PC-9 (cell line): ENCODE data around the gene TACSTD2. TPM values are rescaled to one million over a fixed set of nuclear protein-coding genes. Genes with fewer than 3 reads are reported as not detected.

Experiments used
- BruUV-seq: library from RNA; stranded (reverse); fragments of 400-500 nt; replicated peaks from 2 replicates; lab custom pipeline; 2021; lab: Mats Ljungman, UMichigan
- CTCF ChIA-PET: fragments of 300-600 bp; sonication (Branson Sonifier 250); formaldehyde crosslinking; loops from one replicate; lab custom pipeline; 2022; ENCODE audit warnings: antibody characterized with exemption; lab: Charles Lee
- POLR2A ChIA-PET: fragments of 300-600 bp; sonication (Branson Sonifier 250); formaldehyde crosslinking; loops from one replicate; lab custom pipeline; 2022; ENCODE audit warnings: antibody characterized with exemption; ENCODE audit not compliant: unreplicated experiment; lab: Charles Lee
- DNase-seq, 2 experiments: peaks; one replicate each; pipeline versions ENCODE4 v3.0.0 to v3.0.0-alpha.2; 2015 to 2022; ENCODE audit warnings: mixed read lengths in 1 of 2
- H2AFZ ChIP-seq: fragments of 200-600 bp; sonication (generic); 2 replicates; pipeline ENCODE4 v1.8.1; 2017; ENCODE audit warnings: antibody characterized with exemption
- H3F3A ChIP-seq: fragments of 200-600 bp; sonication (generic); 2 replicates; pipeline ENCODE4 v1.8.1; 2017; ENCODE audit warnings: antibody characterized with exemption, mild to moderate bottlenecking, low read depth; ENCODE audit not compliant: insufficient read depth
- H3K27ac ChIP-seq: fragments of 200-600 bp; sonication (generic); 2 replicates; pipeline ENCODE4 v1.6.1; 2016; ENCODE audit warnings: mixed run types
- H3K27me3 ChIP-seq: fragments of 200-600 bp; sonication (generic); 2 replicates; pipeline ENCODE4 v1.6.1; 2016; ENCODE audit warnings: low read depth, mixed run types; ENCODE audit not compliant: insufficient read depth
- H3K36me3 ChIP-seq: fragments of 200-600 bp; sonication (generic); 2 replicates; pipeline ENCODE4 v1.6.1; 2016; ENCODE audit warnings: low read depth, mixed run types
- H3K4me1 ChIP-seq: fragments of 200-600 bp; sonication (generic); replicated peaks from 2 replicates; pipeline ENCODE4 v1.6.1; 2016; ENCODE audit warnings: mixed run types; ENCODE audit not compliant: insufficient read depth
- H3K4me2 ChIP-seq: fragments of 200-600 bp; sonication (generic); 2 replicates; pipeline ENCODE4 v1.6.1; 2017; ENCODE audit warnings: mixed run types
- H3K4me3 ChIP-seq: fragments of 200-600 bp; sonication (generic); 2 replicates; pipeline ENCODE4 v1.6.1; 2016; ENCODE audit warnings: mixed run types
- H3K79me2 ChIP-seq: fragments of 200-600 bp; sonication (generic); 2 replicates; pipeline ENCODE4 v1.6.1; 2017; ENCODE audit warnings: low read depth, mixed run types
- H3K9me2 ChIP-seq: fragments of 200-600 bp; sonication (generic); 2 replicates; pipeline ENCODE4 v1.8.1; 2017; ENCODE audit warnings: mild to moderate bottlenecking; ENCODE audit not compliant: insufficient read depth
- H3K9me3 ChIP-seq: fragments of 200-600 bp; sonication (generic); 2 replicates; pipeline ENCODE4 v1.8.1; 2016; ENCODE audit warnings: low read depth; ENCODE audit not compliant: insufficient read depth
- H4K20me1 ChIP-seq: fragments of 200-600 bp; sonication (generic); 2 replicates; pipeline ENCODE4 v1.8.1; 2017; ENCODE audit not compliant: insufficient read depth
- EZH2 ChIP-seq: fragments of 200-600 bp; sonication (generic); IDR thresholded peaks from 2 replicates; pipeline ENCODE4 v1.8.0; 2017; ENCODE audit warnings: antibody characterized with exemption, low read depth
- intact Hi-C: fragments of 100-400 bp; cut with micrococcal nuclease; formaldehyde crosslinking; loops from one replicate; pipeline ENCODE4 v1.10.0; 2022; ENCODE audit not compliant: unreplicated experiment
- total RNA-seq: library from RNA; stranded (reverse); gene quantifications from 2 replicates; pipeline ENCODE4 v1.2.3, GENCODE V29; 2021
- TF ChIP-seq, protein P1 (sequence below): fragments of 200-600 bp; sonication (generic); conservative IDR thresholded peaks from 2 replicates; pipeline ENCODE4 v1.6.1; 2017; ENCODE audit warnings: mixed run types, antibody characterized with exemption, mild to moderate bottlenecking, moderate library complexity

The TACSTD2 gene
- total RNA-seq, 1 experiment from 2014 or later, result 489 TPM

DNA sequence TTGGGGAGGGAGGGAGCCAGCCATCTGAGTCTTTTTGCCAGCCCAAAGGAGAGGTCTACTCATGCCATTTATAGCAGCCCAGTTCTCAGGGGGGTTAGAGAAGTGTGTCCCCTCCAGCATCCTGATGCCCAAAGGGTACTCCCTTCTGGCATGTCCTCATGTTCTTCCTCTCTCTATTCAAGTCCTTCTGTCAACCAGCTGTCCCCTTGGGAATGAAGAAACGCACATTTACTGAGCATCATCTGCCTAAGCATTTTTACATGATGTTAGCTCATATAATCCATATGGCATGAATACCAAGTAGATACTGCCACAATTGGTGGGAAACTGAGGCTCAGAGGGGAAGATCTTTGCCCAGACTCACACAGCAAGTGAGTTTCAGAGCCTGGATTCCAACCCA, 14.8 kb upstream of the TACSTD2 start:
- H3K9me2 ChIP-seq, result no peaks in the 10 kb centered on the region
- no peaks in the 10 kb centered on the region for H3K79me2 ChIP-seq
- H3K9me3 ChIP-seq, result no peaks in the 10 kb centered on the region
- H3K27ac ChIP-seq, result peak overlapping the region; percentile 81
- H3K4me2 ChIP-seq, result peak overlapping the region; percentile 64
- TF ChIP-seq, protein P1, sequence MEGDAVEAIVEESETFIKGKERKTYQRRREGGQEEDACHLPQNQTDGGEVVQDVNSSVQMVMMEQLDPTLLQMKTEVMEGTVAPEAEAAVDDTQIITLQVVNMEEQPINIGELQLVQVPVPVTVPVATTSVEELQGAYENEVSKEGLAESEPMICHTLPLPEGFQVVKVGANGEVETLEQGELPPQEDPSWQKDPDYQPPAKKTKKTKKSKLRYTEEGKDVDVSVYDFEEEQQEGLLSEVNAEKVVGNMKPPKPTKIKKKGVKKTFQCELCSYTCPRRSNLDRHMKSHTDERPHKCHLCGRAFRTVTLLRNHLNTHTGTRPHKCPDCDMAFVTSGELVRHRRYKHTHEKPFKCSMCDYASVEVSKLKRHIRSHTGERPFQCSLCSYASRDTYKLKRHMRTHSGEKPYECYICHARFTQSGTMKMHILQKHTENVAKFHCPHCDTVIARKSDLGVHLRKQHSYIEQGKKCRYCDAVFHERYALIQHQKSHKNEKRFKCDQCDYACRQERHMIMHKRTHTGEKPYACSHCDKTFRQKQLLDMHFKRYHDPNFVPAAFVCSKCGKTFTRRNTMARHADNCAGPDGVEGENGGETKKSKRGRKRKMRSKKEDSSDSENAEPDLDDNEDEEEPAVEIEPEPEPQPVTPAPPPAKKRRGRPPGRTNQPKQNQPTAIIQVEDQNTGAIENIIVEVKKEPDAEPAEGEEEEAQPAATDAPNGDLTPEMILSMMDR, result no peak
- TF ChIP-seq EZH2, result no peak
- H2AFZ ChIP-seq, result no peak overlapping the region
- no peak for DNase-seq
- intact Hi-C loops, result loop anchor here (1.0 to 2.0 kb wide), 4 partner anchors 8 to 60 kb away; partner anchors contain the start of gene TACSTD2
- H3K4me1 ChIP-seq, result peaks cover 27% of the 10 kb centered on the region
- H3K27me3 ChIP-seq, result no peaks in the 10 kb centered on the region
- no peaks in the 10 kb centered on the region for H4K20me1 ChIP-seq
- peaks cover 15% of the 10 kb centered on the region; the same call in 1 of the 2 replicates for H3F3A ChIP-seq
- no TSS peak for BruUV-seq
- ChIA-PET POLR2A (interaction anchor here (0.6 to 1.0 kb wide), 3 partner anchors 16 to 29 kb away, joined by 3 to 4 read pairs (median 3); no protein-coding TSS in a partner anchor), CTCF (no interaction called here)
- H3K4me3 ChIP-seq, result no peak overlapping the region
- H3K36me3 ChIP-seq, result no peaks in the 10 kb centered on the region

GRCh38 chr1:58590019-58590418, 13.0 kb upstream of the TACSTD2 start:
- no peaks in the 10 kb centered on the region for H3K9me2 ChIP-seq
- H3K27me3 ChIP-seq, result no peaks in the 10 kb centered on the region
- H4K20me1 ChIP-seq, result no peaks in the 10 kb centered on the region
- H3K4me3 ChIP-seq, result no peak overlapping the region
- H2AFZ ChIP-seq, result no peak overlapping the region
- peaks cover 16% of the 10 kb centered on the region; the same call in 1 of the 2 replicates for H3F3A ChIP-seq
- TF ChIP-seq EZH2, result no peak
- TF ChIP-seq, protein P1, result no peak
- no TSS peak for BruUV-seq
- ChIA-PET CTCF (no interaction called here), POLR2A (interaction anchor here (0.6 kb wide), 1 partner anchor 13 kb away, joined by 4 read pairs; no protein-coding TSS in a partner anchor)
- no peak for DNase-seq
- H3K9me3 ChIP-seq, result no peaks in the 10 kb centered on the region
- no peak overlapping the region for H3K4me2 ChIP-seq
- H3K79me2 ChIP-seq, result peaks cover 11% of the 10 kb centered on the region; the same call in 1 of the 2 replicates
- H3K36me3 ChIP-seq, result no peaks in the 10 kb centered on the region
- intact Hi-C loops, result no loop called here
- no peak overlapping the region for H3K27ac ChIP-seq
- H3K4me1 ChIP-seq, result peaks cover 39% of the 10 kb centered on the region

- intact Hi-C loops, result no loop called here
- CTCF ChIA-PET, result no interaction called here
- Histone ChIP-seq H3K9me3 (no peaks in the 10 kb centered on the region), H3K4me2 (no peak overlapping the region), H3K27me3 (no peaks in the 10 kb centered on the region), H3K36me3 (no peaks in the 10 kb centered on the region), H3K27ac (no peak overlapping the region), H3K4me3 (no peak overlapping the region), H3K79me2 (peaks cover 11% of the 10 kb centered on the region; the same call in 1 of the 2 replicates), H3K9me2 (no peaks in the 10 kb centered on the region), H4K20me1 (no peaks in the 10 kb centered on the region), H3K4me1 (peaks cover 51% of the 10 kb centered on the region), H2AFZ (no peak overlapping the region), H3F3A (peaks cover 30% of the 10 kb centered on the region)
- no TSS peak for BruUV-seq
- DNase-seq, result no peak
- no peak for TF ChIP-seq EZH2
- TF ChIP-seq, protein P1, result no peak
- POLR2A ChIA-PET, result no interaction called here
Observed at GRCh38 chr1:58588396-58588795, 11.3 kb upstream of the TACSTD2 start.
